Ovary (tissue), 3 donors: Measurements from ENCODE around the gene KIF5B.

Experiments used
- CTCF ChIP-seq, 3 donors: fragments of 450-650 bp in 2 of 3; fragments of 200-600 bp in 1 of 3; IDR thresholded peaks; one replicate each; pipeline versions ENCODE4 v1.5.1 to v1.8.0; 2016 to 2022; ENCODE audit warnings: antibody characterized with exemption in 3 of 3, mild to moderate bottlenecking in 1 of 3
- EP300 ChIP-seq: sonication (generic); formaldehyde crosslinking; IDR thresholded peaks from one replicate; pipeline ENCODE4 v1.6.1; 2017; ENCODE audit warnings: antibody characterized with exemption
- POLR2A ChIP-seq: fragments of 450-650 bp; IDR thresholded peaks from one replicate; pipeline ENCODE4 v1.6.1; 2017; ENCODE audit warnings: antibody characterized with exemption, mild to moderate bottlenecking, moderate library complexity
- donor health status: DM: no; HTN: no; CAD: no.

- TF ChIP-seq POLR2A (no peak), CTCF (IDR thresholded peaks at IDR 0.05) (no peak), EP300 (no peak)
Measured at GRCh38 chr10:32035038-32035437, 21.2 kb downstream of the KIF5B start.
